NAMALWA (cell line): ENCODE data around the gene SIT1.

ENCODE experiments used
- DNase-seq: peaks from one replicate; pipeline ENCODE4 v3.0.0-alpha.2; 2015; ENCODE audit warnings: low spot score

The SIT1 gene, protein sequence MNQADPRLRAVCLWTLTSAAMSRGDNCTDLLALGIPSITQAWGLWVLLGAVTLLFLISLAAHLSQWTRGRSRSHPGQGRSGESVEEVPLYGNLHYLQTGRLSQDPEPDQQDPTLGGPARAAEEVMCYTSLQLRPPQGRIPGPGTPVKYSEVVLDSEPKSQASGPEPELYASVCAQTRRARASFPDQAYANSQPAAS

DNA sequence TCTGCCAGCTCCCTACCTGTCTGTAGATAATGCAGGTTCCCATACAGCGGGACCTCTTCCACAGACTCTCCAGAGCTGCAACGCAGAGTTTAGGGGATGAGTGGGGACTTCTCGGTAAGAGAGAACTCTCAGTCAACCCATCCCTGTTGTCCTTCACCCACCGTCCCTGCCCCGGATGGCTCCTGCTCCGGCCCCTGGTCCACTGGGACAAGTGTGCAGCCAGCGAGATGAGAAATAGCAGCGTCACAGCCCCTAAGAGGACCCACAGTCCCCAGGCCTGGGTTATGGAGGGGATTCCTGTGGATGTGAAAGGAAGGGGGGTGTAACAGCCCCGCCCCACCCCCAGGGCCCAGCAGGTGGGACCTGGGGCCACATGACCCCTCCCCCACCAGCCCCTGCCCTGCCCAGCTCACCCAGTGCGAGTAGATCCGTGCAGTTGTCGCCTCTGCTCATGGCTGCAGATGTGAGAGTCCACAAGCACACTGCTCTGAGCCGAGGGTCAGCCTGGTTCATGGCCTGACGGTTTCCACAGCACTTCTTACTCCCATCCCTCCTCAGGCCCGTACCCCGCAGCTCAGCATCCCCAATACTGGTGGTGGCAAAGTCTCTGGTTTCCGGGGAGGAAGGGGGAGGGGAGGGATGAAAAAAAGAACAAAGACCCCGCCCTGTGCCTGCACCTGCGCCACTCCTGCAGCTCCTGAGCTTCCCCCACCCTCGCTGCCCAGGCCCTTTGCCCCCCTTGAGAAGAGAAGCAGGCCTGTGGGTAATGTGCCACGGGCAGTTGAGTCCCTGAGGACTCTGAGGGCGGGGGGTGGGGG, at the start of gene SIT1:
SIT1 (minus strand) TSS at position 591 of the 818 bp plus-strand sequence; CDS start at position 513, 78 bp downstream.
- peak; percentile 50 for DNase-seq

DNA sequence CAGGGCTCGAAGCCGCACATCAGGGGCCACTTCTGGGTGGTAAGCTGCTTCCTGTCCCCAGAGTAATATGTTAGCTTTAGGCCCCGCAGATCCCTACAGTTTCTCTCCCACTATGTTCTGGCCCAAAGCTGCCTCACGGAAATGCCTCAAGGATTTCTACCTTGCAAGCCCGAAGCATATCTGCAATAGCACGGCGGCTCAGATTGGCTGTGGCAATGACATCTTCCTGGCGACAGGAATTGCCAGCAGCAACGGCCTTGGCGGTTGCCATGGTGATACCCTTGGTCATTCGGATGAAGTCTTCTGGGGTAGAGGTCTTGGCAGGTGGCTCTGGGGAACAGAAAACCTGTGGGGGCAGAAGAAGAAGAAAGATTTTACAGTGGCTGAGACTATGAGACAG, 49.3 kb upstream of the SIT1 start:
- no peak for DNase-seq

DNA sequence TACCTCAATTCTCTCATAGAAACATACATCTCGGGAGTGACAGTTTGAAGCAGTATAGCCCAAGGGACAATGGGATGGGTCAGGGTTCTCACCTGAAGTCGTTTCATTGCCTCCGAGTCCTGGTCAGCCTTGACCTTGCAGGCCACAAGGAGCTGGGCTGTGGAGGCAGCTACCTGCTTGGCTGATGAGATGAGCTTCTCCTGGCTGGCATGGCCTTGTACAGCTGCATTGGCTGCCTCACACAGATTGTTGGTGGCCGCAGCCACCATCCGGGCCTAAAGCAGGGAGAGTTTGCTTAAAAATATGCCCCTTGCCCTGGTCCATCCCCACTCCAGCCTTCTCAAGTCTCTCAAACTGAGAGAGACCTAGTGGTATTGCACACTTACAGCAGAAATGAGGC, 47.5 kb upstream of the SIT1 start:
- no peak for DNase-seq

GRCh38 chr9:35697486-35697885, 46.8 kb upstream of the SIT1 start:
- DNase-seq = no peak

GRCh38 chr9:35696520-35697215, 45.9 kb upstream of the SIT1 start:
- peak; percentile 76 for DNase-seq

- no peak for DNase-seq
Observed at GRCh38 chr9:35695943-35696401, 45.2 kb upstream of the SIT1 start.

GRCh38 chr9:35691757-35692301, 41.1 kb upstream of the SIT1 start:
- no peak for DNase-seq

DNA sequence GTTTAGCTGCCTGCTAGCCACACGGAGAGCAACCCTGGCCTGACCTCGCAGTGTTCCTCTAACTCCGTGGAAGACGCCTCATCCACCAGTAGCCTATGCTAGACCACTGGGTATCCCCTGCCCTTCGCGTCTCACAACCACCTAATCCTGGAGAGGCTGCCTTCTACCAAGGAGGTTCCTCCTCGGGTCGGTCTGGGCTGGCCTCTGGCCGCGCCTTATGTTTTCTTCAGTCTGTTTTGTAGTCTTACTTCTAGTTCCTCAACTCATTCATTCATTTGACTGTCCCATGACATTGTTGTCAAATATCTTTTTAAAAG, 40.6 kb upstream of the SIT1 start:
- DNase-seq = no peak

DNA sequence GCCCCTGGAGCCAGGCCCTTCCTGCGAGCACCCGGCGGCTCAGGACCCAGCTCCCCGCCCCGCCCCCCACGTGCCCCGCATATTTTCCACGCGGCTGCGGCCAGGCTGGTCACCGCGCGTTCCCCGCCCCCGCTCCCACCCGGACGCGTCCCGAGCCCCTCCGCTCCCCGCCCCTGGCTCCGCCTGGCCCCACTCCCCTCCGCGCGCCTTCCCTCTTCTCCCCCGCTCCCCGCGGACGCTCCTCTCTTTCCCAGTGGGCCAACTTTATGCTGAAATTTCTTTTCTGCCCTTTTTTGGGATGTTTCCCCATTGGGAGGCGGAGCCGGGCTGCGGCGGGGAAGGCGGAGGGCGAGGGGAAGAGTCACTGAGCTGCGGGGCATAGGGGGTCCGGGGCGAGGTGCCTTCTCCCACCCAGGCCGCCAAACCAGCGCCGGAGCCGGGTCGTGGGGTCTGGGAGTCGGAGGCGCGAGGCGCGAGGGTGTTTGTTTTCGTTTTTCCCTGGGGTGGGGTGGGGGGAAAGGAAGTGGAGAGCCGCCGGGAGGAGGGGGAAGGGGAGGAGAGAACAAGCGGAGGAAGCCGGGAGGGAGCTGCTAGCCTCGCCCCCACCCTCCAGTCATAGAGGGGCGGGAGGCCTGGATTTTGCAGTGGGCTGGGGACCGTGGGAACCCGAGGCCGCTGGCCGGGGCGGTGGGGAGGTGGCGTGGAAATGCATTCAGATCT, 40.0 kb upstream of the SIT1 start:
- DNase-seq = no peak

GRCh38 chr9:35690294-35690613, 39.5 kb upstream of the SIT1 start:
- no peak for DNase-seq

- peak; percentile 38 for DNase-seq
Observed at GRCh38 chr9:35689542-35690293, 39.0 kb upstream of the SIT1 start, which contains the start of gene TPM2. Gene TPM2 (minus strand): TSS chr9:35689925. CDS start chr9:35689817, 108 bp downstream.

- DNase-seq = peak; percentile 35
Observed at GRCh38 chr9:35688558-35689541, 38.1 kb upstream of the SIT1 start.

GRCh38 chr9:35687972-35688557, 37.3 kb upstream of the SIT1 start:
- DNase-seq = peak; percentile 33

- DNase-seq = no peak
Observed at GRCh38 chr9:35687306-35687705, 36.6 kb upstream of the SIT1 start.

GRCh38 chr9:35686222-35687203, 35.8 kb upstream of the SIT1 start:
- peak; percentile 75 for DNase-seq

- DNase-seq = no peak
Observed at GRCh38 chr9:35685506-35685905, 34.8 kb upstream of the SIT1 start.

DNA sequence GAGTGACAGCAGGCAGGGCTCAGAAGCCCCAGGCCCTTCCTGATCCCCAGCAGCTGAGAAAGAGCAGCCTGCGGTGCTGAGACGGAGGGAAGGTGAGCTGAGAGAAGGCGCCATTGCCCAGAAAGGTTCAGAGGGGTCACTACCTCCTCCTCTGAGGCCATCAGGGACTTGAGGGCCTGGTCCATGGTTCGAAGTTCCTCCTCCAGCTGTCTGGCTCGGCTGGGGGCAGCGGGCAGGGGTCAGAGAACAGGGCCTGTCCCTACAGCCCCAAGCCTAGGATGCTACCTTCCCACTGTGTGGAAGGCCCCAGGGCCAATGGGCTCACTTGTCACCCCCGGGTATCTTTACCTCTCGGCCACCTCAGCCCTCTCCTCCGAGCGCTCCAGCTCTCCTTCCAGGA, 34.2 kb upstream of the SIT1 start:
- no peak for DNase-seq

- DNase-seq = no peak
Observed at GRCh38 chr9:35683323-35683722, 32.6 kb upstream of the SIT1 start.
